HEK293T (cell line): ENCODE data around the gene UBL4A.

ENCODE experiments used
- PKNOX1 ChIP-seq: fragments of 450-650 bp; IDR thresholded peaks from 2 replicates; pipeline ENCODE4 v1.6.1; 2016
- SP1 ChIP-seq: fragments of 450-650 bp; IDR thresholded peaks from 2 replicates; pipeline ENCODE4 v1.6.1; 2017
- TARDBP ChIP-seq: fragments of 450-650 bp; IDR thresholded peaks from 2 replicates; pipeline ENCODE4 v1.6.1; 2016

GRCh38 chrX:154472685-154473632 lies 13.5 kb downstream of the UBL4A start:
- no peak for TF ChIP-seq PKNOX1
- TF ChIP-seq TARDBP: no peak
- no peak for TF ChIP-seq SP1
